SK-N-MC (cell line): ENCODE results near the gene CEP76.
"Not testable (repeated sequence)": the region's sequence is repeated elsewhere in the genome, so short reads cannot be mapped to it uniquely, and the experiment has no call there.

Source experiments
- EZH2 ChIP-seq: fragments of 200-600 bp; sonication (generic); IDR thresholded peaks from one replicate; pipeline ENCODE4 v1.6.1; 2017; ENCODE audit warnings: antibody characterized with exemption
- POLR2AphosphoS5 ChIP-seq: IDR thresholded peaks from 2 replicates; pipeline ENCODE4 v1.6.1; 2012; ENCODE audit warnings: mild to moderate bottlenecking, low read depth, low read length, borderline replicate concordance

GRCh38 chr18:12627199-12627598, 75.3 kb downstream of the CEP76 start:
- TF ChIP-seq EZH2, POLR2AphosphoS5: not testable (repeated sequence)
